ENCODE results near the gene CCDC184.
"Not testable (repeated sequence)": the region's sequence is repeated elsewhere in the genome, so short reads cannot be mapped to it uniquely, and the experiment has no call there.

Gene CCDC184

DNA sequence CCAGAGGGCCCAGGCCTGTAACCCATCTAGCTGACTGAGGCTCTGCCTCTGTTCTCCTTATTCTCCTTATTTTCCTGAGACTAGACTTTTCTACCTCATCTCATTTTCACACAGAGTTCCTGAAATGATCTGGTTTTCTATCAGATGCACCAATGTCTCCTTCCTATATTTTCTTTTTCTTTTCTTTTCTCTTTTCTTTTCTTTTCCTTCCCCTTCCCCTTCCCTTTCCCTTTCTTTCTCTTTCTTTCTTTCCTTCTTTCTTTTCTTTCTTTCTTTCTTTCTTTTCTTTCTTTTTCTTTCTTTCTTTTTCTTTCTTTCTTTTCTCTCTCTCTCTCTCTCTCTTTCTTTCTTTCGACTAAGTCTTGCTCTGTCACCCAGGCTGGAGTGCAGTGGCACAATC, 3.0 kb upstream of the CCDC184 start:
- DNase-seq = no peak

DNA sequence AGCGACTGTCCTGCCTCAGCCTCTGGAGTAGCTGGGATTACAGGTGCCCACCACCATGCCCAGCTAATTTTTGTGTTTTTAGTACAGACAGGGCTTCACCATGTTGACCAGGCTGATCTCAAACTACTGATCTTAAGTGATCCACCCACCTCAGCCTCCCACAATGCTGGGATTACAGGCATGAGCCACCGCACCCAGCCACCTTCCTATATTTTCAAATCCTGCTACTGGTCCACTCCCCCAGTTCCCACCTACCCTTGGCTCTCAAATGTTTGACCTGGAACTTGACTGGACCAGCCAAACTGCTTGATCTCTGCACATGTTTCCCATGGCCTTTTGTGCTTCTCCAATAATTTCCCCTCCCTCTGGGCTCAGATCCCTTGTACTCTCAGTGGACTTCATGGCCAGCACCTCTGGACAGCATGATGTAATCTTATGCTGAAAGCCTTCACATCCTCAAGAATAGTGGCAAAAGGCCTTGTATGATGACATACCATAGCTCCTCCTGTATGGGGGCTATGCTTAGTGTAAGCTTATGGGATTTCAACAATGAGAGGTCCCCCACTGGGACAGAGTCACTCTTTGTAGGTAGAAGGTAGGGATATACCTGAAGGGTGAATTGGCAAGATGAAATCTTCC, 2.5 kb upstream of the CCDC184 start:
- DNase-seq = no peak

DNA sequence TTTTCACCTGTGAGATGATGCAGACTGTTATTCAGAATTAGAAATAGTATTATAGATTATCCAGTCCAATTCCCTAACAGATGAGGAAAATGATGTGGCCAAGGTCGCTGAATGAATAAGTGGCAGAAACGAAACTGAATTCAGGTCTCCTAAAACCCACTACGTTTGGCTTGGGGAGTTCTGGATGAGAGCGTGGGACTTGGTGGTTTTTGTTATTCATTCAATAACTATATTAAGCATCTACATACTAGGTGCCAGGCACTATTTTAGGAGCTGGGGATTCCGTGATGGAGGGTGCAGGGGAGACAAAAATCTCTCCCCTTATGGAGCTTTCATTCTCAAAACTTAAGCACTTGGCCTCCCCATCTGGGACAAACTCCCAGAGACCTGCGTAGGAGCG, 813 bp upstream of the CCDC184 start:
- DNase-seq = no peak

DNA sequence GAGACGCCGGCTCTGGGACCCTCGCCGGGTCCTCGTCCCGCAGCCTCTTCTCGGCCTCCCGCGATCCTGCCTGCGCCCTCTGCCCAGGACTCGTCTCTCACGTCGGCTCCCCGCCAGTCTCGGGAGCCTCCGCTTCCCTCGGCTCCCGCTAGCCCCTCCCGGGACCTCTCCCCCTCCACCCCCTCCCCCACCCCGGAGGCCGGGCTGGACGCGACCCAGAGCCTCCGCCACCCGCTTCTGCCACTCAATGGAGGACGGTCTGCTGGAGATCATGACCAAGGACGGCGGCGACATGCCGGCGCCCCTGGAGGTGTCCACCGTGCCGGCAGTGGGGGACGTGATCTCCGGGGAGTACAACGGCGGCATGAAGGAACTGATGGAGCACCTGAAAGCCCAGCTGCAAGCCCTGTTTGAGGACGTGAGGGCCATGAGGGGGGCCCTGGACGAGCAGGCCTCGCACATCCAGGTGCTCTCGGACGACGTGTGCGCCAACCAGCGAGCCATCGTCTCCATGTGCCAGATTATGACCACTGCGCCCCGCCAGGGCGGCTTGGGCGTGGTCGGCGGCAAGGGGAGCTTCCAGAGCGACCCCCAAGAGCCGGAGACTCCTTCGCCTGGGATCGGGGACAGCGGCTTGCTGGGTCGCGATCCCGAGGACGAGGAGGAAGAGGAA, 568 bp downstream of the CCDC184 start:
- peak in 3 of 6 experiments; percentile 25 to 35 (median 26) for DNase-seq

DNA sequence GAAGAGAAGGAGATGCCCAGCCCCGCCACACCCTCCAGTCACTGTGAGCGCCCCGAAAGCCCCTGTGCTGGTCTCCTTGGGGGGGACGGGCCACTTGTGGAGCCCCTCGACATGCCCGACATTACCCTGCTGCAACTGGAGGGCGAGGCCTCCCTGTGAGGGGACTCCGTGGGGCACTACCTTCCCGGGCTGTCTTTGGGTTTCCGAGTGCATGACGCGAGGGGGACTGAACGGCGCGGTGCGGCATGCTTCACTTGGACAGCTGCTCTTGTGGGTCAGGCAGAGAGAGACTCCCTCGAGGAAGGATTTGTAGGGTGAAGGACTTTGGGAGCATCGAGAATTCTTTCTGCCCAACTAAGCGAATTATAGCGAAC, 1.1 kb downstream of the CCDC184 start:
- DNase-seq = no peak

DNA sequence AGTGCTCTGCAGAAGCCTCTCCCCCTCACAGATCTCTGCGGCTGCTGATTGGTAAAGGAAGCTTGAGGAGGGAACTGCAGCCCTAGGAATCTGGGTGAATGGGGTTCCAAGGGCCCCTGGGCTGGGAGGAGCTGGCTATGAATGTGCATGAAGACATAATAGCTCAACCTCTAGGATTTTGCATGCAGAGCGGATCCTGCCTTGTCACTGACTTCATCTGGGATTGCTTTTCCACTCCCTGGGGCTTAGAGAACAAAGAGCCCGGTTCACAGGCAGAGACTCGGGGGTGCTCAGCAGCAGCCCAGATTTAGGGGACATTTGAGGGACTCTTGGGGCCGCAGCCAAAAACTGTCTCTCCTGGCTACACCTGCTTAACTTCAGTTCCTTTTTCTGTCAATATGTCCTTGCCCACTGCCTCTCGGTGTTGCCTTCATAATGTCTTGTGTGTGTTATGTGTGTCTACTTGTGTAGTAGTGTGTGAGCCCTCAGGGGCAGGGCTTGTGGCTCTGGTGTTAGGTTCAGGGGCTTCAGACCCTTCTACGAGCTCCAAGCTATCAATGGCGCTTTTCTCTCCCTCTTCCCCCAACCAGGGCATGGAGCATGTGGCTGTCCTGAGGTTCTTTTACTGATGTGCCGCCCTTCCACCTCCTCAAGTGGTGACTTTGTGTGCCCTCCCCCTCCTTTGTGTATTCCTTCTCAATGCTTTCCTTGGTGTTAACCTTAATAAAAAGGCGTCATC, 1.9 kb downstream of the CCDC184 start:
- DNase-seq = no peak

DNA sequence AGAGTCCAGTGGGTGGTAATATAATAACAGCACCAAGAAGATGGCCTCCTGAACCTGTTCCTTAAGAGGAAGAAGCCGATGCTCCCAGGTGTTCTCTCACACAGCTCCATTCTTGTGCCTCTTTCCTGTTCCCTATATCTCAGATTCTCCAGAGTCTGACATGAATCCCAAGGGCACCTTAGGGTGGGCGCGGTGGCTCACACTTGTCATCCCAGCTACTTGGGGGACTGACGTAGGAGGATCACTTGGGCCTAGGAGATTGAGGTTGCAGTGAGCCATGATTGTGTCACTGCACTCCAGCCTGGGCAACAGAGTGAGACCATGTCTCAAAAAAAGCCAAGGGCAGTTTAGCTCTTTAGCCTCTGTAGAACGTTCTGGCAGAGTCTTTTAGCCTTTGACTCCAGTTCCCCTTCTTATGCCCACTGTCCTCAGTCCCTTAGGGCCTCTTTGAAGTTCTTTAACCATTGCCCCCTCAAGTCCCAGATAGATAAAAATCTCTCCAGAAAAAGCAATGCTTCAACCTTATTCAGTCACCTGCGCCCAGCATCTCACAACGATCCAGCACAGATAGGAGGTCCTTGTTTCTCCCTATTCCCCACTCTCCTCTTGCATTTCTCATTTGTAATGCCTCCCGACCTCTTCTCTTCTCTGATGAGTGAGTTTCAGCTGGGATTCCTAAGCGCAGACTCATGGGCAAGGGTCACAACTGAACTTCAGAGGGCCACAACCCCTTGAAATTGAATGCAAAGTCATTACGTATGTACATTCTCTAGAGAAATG, 4.7 kb downstream of the CCDC184 start:
- DNase-seq = no peak

DNA sequence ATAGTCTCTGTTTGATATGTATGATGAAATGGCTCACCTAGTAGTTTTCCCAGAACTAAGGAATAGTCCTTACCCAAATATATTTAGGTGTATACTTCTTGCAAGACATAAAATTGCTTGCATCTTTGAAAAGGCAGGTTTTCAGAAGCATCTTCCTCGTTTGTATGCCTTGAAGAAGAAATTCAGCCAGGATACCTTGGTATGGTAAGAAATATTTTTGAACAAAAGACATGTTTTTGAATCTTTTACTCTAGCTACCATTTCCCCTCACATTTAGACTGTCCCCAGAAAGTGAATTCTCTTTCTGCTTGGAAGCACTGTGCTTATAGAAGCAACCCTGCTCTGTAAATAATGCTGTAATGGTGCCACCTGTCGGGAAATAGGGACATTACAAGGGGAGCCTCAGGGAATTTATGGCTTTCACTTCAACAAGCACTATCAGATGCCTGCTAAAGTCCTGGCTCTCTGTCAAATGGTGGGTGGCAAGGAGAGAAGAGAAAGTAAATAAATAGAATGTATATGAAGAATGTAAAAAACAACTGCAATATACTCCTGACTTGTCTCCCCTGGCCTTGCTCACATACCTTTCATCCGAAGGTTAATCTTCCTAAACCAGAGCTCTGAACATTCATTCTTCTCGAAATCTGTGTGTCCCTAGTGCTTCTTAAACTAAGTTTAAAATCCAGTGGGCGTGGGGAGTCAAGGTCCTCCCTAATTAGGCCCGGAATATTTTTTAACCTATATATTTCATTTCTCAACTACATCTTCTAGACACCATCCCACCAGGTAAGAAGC, 6.1 kb downstream of the CCDC184 start:
- DNase-seq = peak; percentile 23 to 77 (median 48)

DNA sequence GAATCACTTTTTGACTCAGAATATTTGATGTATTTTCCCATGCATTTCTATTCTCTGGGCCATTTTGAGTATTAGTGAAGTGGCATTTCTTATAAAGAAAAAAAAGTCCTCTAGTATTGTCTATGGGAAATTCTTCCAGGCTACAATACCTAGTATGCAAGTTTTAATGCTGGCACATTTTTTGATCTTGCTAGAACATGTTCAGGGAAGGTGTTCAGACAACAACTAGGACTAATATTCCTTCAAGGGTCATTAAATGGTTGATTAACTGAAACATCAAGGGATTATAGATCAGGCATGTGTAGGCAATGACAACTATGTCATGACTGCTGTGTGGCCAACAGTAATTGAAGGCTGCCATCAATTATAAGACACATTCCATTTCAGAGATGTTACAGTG, 7.7 kb downstream of the CCDC184 start:
- DNase-seq = no peak

DNA sequence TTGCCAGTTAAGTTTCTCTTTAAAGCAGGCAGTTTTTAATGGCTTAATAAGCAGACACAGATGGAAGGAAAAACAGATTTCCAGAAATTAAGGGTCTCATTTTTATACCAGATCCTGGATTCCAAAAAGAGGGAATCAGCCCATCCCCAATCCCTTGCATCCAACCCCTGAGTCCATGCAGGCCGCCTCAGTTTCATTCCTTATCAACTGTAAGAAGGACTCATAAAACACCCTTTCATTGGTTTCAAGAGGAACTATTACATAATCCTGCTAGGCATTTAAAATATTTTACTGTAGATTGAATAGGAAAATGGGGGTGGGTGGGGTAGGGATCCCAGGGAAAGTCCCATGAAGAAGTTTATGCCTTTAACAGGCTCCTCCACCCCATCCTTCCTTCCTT, 9.4 kb downstream of the CCDC184 start:
- no peak for DNase-seq

DNA sequence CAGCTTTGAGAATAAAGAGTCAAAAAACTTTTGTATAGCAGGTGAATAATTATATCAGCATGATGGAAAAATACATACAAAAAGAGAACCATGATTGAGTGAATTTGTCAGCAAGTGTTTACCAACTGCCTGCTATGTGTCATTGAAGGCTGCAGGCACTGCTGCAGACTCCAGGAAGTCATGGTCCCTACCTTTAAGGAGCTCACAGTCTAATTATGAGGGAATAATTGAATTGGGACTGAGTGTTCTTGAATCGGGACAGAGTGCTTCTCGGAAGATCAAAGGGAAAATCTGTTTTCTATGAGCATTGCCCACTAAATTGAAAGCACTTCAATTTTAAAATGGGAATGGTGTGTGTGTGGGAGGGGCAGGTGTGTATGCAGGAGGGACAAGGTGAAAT, 10.2 kb downstream of the CCDC184 start:
- DNase-seq = no peak

DNA sequence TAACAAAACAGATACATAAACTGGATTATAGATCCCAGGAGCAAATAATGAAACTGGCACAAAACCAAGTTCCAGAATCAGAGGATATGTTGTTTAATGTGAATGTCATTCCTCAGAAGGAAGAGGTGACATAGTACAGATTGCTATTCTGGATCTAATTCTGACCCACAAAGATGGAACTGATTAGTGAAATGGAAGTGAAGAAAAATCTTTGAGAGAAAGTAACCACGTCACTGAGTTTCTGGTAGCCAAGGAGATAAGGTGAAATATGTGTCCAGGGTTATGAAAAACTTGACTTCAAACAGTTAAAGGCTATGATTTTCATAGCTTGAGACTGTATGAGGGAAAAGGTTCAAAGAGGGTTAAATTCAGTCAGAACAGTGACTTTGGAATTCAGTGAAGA, 11.4 kb downstream of the CCDC184 start:
- DNase-seq = no peak

DNA sequence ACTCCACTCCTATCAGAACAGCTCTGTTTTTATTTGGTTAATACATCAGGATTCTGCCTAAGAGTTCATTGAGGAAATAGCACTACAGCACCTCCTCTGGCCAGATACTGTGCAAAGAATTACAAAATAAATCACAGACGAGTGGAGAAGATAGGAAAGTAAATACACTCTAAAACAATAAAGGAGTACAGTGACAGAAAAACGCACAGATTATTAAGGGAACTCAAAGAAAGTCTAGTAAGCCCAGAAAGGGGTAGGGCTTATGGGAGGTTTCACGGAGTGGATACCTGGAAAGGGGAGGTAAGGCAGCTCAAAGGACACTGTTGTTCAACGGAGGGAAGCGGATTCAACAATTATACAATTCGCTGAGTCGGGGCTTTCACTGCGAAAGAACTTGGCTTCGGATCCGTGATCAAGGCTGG, 14.1 kb downstream of the CCDC184 start:
- DNase-seq = peak in 3 of 6 experiments; percentile 64 to 84 (median 71)

DNA sequence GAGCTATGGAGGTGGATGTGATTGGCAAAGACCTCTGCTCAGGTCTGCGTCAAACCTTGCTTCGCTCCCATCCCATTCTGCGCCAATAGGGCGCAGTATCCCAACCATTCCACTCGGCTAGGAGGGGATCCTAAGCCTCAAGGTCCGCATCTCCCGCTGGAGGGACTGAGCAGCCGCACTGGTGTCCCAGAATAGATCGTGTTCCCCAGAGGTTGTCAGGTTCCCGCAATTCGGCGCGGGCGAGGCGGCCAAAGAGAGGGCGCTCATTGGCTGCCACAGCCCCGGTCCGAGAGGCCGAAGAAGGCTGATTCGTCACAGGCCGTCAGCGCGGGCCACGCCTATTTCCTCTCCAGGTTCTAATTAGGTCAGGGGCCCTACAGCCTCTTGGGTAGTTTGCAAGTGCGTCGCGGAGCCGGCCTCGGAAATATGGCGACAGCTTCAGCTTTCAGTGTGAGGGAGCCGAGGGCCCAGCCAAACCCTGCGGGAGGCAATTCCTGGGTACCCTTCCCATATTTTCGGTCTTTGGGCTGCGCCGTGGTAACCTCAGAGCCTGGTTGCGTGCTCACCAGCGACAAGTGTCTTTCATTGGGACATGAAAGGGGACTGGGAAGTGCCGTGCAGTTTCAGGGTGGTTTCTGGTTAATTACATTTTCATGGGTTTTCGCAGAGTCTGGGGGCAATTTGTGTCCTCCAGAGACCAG, 14.7 kb downstream of the CCDC184 start:
- peak; percentile 72 to 89 (median 83) for DNase-seq

DNA sequence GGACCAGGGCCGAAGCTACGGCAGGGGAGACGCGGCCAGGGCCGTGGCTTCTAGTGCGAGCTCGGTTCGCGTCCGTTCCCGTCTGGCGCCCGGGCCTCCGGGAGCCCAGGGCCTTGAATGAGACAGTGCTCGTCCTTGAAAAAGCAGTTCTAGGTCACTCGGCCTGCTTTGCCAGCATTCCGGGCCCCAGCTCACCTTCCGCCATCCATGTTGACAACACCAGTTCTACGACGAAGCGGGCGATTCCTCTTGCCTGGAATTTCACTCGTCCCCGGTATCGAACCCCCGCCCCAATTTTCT, 15.2 kb downstream of the CCDC184 start:
- peak in 2 of 6 experiments; percentile 35 to 56 for DNase-seq

DNA sequence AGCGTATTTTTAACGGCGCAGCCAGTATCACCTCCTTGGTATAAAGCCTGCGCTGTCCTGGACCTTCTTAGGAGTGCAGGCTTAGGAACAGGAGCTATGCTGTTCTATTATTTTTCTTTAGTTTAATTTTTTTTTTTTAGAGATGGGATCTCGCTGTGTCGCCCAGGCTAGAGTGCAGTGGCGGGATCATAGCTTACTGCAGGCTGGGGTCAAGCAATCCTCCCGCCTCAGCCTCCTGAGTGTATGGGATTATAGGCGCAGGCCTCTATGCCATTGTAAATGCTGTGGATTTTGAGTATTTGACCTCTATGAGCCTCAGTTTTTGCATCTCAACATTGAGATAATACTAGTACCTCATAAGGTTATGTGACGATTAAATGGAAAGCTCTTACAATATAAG, 15.5 kb downstream of the CCDC184 start:
- DNase-seq = peak in 1 of 6 experiments; percentile 27

DNA sequence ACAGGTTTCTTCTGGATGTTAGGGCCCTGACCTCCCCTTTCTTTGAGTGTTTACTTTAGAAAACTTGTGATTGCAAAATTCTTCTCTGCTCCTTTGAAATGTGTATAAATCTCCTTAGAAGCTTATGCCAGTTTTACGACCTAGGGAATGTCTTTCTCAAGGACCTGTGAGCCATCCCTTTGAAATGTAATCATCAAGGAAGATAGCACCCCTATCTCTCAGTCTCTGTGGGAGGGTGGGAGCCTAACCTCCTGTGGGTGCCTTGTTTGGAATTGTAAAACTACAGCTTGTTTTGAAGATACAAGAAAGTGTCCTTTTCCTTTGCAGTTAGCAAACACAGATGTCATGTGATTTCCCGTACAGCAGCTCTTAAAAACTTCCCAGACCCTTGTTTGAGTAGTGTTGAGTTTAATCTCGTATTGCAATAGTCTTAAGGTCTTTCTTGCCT, 16.4 kb downstream of the CCDC184 start:
- peak in 3 of 6 experiments; percentile 27 to 46 (median 44) for DNase-seq

DNA sequence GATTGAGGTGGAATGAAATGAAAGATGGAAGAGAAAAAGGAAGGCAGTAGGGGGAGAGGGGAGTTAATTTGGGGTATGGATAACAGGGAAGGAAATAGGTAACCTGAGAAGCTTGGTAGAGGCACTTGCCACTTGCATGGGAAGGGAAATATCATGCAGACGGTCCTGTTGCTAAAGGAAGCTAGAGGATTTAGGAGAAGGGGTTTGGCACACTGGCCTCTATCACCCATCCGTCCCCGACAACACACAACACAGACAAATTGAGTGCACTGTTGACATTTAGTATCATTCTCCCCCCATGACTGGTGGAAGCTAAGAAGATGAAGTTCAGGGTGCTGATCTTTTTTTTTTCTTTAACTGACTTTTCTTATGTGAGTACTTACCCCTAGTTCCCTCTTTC, 17.6 kb downstream of the CCDC184 start:
- no peak for DNase-seq

DNA sequence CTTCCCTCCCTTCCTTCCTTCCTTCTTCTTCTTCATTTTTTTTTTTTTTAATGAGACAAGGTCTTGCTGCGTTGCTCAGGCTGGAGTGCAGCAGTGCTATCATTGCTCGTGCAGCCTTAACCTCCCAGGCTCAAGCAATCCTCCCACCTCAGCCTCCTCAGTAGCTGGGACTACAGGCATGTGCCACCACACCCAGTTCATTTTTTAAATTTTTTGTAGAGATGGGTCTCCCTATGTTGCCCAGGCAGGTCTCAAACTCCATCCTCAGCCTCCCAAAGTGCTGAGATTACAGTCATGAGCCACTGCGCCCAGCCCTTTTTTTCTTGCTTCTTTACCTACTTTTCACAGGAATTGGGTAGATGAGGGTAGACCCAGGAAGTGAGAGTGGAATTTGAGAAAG, 18.1 kb downstream of the CCDC184 start:
- DNase-seq = no peak

DNA sequence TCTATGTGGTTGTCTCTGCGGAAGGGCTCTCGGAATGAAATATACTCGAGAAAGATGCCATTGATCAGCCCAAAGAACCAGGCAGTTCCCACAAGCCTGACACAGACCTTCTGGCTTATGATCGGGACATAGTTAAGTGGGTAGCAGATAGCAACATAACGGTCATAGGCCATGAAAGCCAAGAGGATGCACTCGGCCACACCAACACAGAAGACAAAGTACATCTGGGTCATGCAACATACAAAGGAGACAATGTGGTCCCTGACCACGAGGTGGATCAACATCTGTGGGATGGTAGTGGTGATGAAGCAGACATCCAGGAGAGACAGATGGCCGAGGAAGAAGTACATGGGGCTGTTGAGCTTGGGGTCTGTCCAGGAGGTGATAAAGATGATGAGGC, 19.3 kb downstream of the CCDC184 start:
- DNase-seq = no peak

DNA sequence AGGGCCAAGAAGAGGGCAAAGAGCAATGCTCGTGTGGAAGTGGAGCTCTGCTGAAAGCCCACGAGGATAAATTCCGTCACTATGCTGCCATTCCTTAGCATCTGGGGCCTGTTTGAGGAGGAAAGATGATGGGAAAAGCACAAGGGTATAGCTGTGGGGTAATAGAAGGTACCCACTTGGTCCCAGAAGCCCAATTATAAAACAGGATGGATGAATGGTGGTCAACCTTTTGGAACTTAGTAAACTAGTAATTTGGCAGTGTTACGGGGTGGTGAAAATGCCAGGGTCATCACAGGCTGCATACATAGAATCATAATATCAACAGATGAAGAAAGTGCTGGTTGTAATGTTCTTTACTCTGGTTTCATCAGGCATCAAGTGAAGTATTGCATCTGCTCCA, 19.7 kb downstream of the CCDC184 start, which contains the start of gene OR10AD1:
TSS of gene OR10AD1 (minus strand) at position 101 of the 400 bp plus-strand sequence. CDS start at position 101, 0 bp downstream.
- no peak for DNase-seq

DNA sequence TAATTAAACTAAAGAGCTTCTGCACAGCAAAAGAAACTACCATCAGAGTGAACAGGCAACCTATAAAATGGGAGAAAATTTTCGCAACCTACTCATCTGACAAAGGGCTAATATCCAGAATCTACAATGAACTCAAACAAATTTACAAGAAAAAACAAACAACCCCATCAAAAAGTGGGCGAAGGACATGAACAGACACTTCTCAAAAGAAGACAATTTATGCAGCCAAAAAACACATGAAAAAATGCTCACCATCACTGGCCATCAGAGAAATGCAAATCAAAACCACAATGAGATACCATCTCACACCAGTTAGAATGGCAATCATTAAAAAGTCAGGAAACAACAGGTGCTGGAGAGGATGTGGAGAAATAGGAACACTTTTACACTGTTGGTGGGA, 26.1 kb downstream of the CCDC184 start:
- not testable (repeated sequence) for DNase-seq
